ENCODE data around the gene SH3TC1.

SH3TC1 gene

DNA sequence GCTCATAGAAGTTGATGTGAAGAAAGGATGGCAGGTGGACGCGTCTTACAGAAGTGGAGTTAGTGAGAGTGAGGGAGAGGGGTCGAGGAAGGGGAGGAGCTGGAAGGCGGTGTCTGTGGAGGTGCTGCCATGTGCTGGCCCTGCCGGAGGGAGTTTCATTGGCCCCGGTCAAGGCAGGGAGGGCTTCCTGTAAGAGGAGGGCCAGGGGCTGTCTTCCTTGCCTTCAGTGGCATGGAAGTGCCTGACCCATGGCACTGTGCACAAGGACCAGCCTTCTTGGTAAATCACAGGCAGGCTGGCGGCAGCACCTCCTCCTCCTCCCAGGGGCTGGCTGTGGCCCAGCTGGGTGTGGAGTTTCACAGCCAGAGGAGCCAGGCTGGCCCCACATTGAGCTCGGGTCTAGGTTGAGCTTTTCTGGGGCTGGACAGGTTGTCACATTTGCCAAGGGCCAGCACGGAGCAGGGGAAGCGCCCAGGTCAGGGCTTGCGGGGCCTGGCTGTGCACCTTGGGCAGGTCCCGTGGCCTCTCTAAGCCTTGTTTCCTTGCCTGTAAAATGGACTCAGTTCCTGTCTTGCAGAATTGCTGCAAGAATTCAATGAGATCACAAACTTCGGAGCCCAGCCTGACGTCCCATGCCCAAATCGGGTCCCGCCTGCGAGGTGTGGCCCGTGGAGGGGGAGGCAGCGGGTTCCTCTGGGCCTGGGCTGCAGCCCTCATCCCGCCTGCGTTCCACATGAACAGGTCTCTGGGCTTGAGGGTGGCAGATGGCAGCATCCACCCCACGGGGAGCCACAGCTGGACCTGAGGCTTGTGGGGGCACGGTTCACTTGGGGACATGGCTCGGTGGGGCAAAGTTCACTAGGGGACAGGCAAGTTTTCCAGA lies 77.5 kb downstream of the SH3TC1 start:
- H3K4me3 ChIP-seq (ENCODE audit: low read depth, low read length): no peak overlapping the region
- no peak for DNase-seq (ENCODE audit: low read depth)
- TF ChIP-seq CTCF (IDR thresholded peaks at IDR 0.05; ENCODE audit: control insufficient read depth, extremely low read depth, insufficient read depth): no peak

- no peak for TF ChIP-seq CTCF (IDR thresholded peaks at IDR 0.05; ENCODE audit: control insufficient read depth, extremely low read depth, insufficient read depth)
- DNase-seq (ENCODE audit: low read depth): no peak
Observed at GRCh38 chr4:8277356-8278008, 78.4 kb downstream of the SH3TC1 start.

DNA sequence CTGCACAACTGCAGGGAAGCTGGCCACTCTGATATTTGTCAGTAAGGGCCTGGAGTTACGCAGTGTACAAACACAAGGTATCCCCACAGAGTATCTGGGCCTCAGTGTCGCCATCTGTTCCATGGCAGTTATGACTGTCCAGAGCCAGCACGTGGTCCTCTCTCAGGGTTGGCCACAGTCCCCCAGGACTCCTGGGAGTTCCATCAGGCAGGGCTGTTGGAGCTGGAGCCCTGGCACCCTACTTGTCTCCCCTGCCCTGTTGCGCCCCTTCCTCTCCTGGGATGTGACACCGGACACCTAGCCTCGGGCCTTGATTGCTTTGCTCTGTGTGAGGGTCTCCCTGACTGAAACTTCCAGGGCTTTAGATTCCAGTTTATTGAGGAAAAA lies 78.9 kb downstream of the SH3TC1 start:
- DNase-seq (ENCODE audit: low read depth): no peak
- TF ChIP-seq CTCF (IDR thresholded peaks at IDR 0.05; ENCODE audit: control insufficient read depth, extremely low read depth, insufficient read depth): no peak
- no peak overlapping the region for H3K4me3 ChIP-seq (ENCODE audit: low read depth, low read length)

More at GRCh38 chr4:8277356-8278008, 78.4 kb downstream of the SH3TC1 start:
- no peak overlapping the region for H3K4me3 ChIP-seq (ENCODE audit: low read depth, low read length)

DNA sequence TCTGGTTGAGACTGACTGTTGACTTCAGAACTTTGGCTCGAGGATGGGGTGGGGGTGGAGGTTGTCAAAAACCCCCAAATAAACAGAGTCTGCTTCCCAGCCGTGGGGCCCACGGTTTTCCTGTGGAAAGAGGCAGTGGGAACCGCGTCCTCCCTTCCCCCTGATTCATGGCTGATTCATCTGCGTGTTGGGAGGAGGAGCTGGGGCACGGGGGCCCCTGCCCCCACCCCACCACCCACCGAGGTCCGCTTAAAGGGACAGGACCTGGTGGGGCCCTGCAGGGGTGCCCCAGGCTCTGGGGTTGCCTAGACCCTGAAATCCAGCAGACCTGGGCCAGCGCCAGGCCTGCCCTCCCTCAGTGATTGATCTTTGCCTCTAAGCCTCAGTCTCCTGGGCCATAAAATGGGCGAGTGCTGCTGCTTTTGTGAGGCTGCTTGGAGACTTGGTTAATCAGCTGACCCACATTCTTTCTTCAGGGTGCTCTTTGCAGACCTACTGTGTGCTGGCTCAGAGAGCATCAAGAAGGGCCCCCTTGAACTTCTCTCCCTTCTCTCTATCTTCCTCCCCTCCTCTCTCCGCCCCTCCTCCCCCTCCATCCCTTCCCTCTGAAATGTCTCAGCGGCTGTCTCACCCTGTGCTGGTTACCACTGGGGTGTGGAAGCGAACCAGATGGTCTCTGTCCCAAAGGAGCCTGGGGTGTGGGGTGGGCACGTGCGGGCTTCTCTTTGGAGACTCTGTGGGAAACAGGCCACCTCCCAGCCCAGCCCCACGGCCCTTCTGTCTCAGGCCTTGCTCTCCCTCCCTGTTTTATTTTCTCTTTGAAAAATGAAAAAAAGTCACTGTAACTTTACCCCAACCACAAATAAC lies 79.6 kb downstream of the SH3TC1 start:
- no peak for DNase-seq (ENCODE audit: low read depth)
- no peak overlapping the region for H3K4me3 ChIP-seq (ENCODE audit: low read depth, low read length)
- TF ChIP-seq CTCF (IDR thresholded peaks at IDR 0.05; ENCODE audit: control insufficient read depth, extremely low read depth, insufficient read depth): no peak

- DNase-seq (ENCODE audit: low read depth): no peak
- no peak overlapping the region for H3K4me3 ChIP-seq (ENCODE audit: low read depth, low read length)
- no peak for TF ChIP-seq CTCF (IDR thresholded peaks at IDR 0.05; ENCODE audit: control insufficient read depth, extremely low read depth, insufficient read depth)
Observed at GRCh38 chr4:8279321-8280157, 80.4 kb downstream of the SH3TC1 start.

All from LNCaP clone FGC (cell line).